T-cell (primary cell): Measurements from ENCODE around the gene IFNAR1. TPM values are rescaled to one million over a fixed set of nuclear protein-coding genes. Genes with fewer than 3 reads are reported as not detected.

Source experiments
- ATAC-seq, 4 experiments: fragments of 200-7000 bp in 3 of 4; fragments of 150-1000 bp in 1 of 4; cut with Tn5 transposase; replicated peaks in 1 of 4; 1 replicate in 3 of 4; 2 replicates in 1 of 4; pipeline ENCODE4 v1.10.0; 2021; ENCODE audit warnings: moderate library complexity in 3 of 4, mild to moderate bottlenecking in 2 of 4, moderate number of reproducible peaks in 1 of 4
- CTCF ChIA-PET, 2 donors: fragments of 300-600 bp; sonication (Branson Sonifier 250); formaldehyde crosslinking; loops; one replicate each; lab custom pipeline; 2022; ENCODE audit warnings: antibody characterized with exemption in 2 of 2; lab: Charles Lee
- POLR2A ChIA-PET, 2 donors: fragments of 300-600 bp; sonication (Branson Sonifier 250); formaldehyde crosslinking; loops; one replicate each; lab custom pipeline; 2022; ENCODE audit warnings: antibody characterized with exemption in 2 of 2; lab: Charles Lee
- DNase-seq, 35 experiments: peaks; one replicate each; pipeline versions ENCODE4 v3.0.0 to v3.0.0-alpha.2; 2013 to 2023
- H3K27ac ChIP-seq: one replicate; pipeline ENCODE4 v1.5.1; 2013; ENCODE audit warnings: low read length
- H3K27me3 ChIP-seq, 2 experiments: replicated peaks in 1 of 2; 1 replicate in 1 of 2; 2 replicates in 1 of 2; pipeline versions ENCODE4 v1.6.1 to v1.7.0; 2013; ENCODE audit warnings: low read length in 1 of 2, mixed read lengths in 1 of 2; ENCODE audit not compliant: control insufficient read depth in 2 of 2, insufficient read depth in 2 of 2; ENCODE audit errors: extremely low read depth in 1 of 2
- H3K36me3 ChIP-seq, 2 donors: 1 replicate in 1 of 2; 2 replicates in 1 of 2; pipeline versions ENCODE4 v1.6.1 to v1.7.0; 2013; ENCODE audit warnings: low read length in 1 of 2; ENCODE audit not compliant: control insufficient read depth in 2 of 2, insufficient read depth in 1 of 2; ENCODE audit errors: extremely low read depth in 1 of 2
- H3K4me1 ChIP-seq, 2 experiments: 1 replicate in 1 of 2; 2 replicates in 1 of 2; pipeline versions ENCODE4 v1.6.1 to v1.7.0; 2013; ENCODE audit warnings: low read length in 2 of 2, mixed read lengths in 1 of 2; ENCODE audit not compliant: insufficient read depth in 2 of 2, control insufficient read depth in 1 of 2; ENCODE audit errors: extremely low read depth in 1 of 2
- H3K4me3 ChIP-seq, 2 donors: 1 replicate in 1 of 2; 2 replicates in 1 of 2; pipeline versions ENCODE4 v1.5.1 to v1.7.0; 2013; ENCODE audit warnings: mild to moderate bottlenecking in 2 of 2, low read length in 1 of 2, moderate library complexity in 1 of 2; ENCODE audit not compliant: control insufficient read depth in 1 of 2; ENCODE audit errors: extremely low read depth in 1 of 2
- H3K9me3 ChIP-seq: 2 replicates; pipeline ENCODE4 v1.7.0; 2013
- H3K27ac Mint-ChIP-seq, 2 donors: one replicate each; pipeline ENCODE4 v1.8.0; 2020 to 2021; ENCODE audit warnings: mild to moderate bottlenecking in 2 of 2, mixed read lengths in 2 of 2
- H3K27me3 Mint-ChIP-seq, 2 donors: one replicate each; pipeline ENCODE4 v1.8.0; 2021 to 2022; ENCODE audit warnings: mixed read lengths in 2 of 2
- H3K36me3 Mint-ChIP-seq: one replicate; pipeline ENCODE4 v1.8.0; 2021; ENCODE audit warnings: mixed read lengths
- H3K4me1 Mint-ChIP-seq, 3 donors: one replicate each; pipeline ENCODE4 v1.8.0; 2020 to 2022; ENCODE audit warnings: mixed read lengths in 3 of 3, mild to moderate bottlenecking in 1 of 3
- H3K4me3 Mint-ChIP-seq, 3 donors: one replicate each; pipeline ENCODE4 v1.8.0; 2020 to 2022; ENCODE audit warnings: mild to moderate bottlenecking in 3 of 3, mixed read lengths in 3 of 3, moderate library complexity in 3 of 3
- H3K9me3 Mint-ChIP-seq, 3 donors: one replicate each; pipeline ENCODE4 v1.8.0; 2020 to 2022; ENCODE audit warnings: mixed read lengths in 3 of 3
- WGBS: methylation state at CpG from one replicate; pipeline ENCODE4 v1.1.5; 2013; ENCODE audit warnings: missing lambda C conversion rate; ENCODE audit not compliant: insufficient coverage; 5-methylcytosine and 5-hydroxymethylcytosine counted together
- total RNA-seq, 35 experiments: library from RNA in 6 of 35; stranded (reverse) in 6 of 35; fragments of 120-200 nt in 1 of 35; gene quantifications; one replicate each; pipeline versions ENCODE4 v1.2.1 to v1.2.4 and lab custom pipeline; 2013 to 2026

The IFNAR1 gene
- total RNA-seq, 5 donors from 2014 or later (not counting 1 experiment from before 2014, with no cell fraction given): 22.1 to 51.1 (median 45.6) TPM

GRCh38 chr21:33301632-33302002 is 23.2 kb upstream of the IFNAR1 start:
- POLR2A ChIA-PET: no interaction called here
- no peak for ATAC-seq
- CTCF ChIA-PET: interaction anchor here in 1 of 2 donors (0.6 kb wide), 1 partner anchor 144 kb away, joined by 3 read pairs; no protein-coding TSS in a partner anchor
- Histone ChIP-seq H3K9me3 (no peaks in the 10 kb centered on the region), H3K27me3 (no peaks in the 10 kb centered on the region), H3K36me3 (no peaks in the 10 kb centered on the region), H3K27ac (no peak overlapping the region), H3K4me3 (no peak overlapping the region), H3K4me1 (peaks cover 28 to 35% of the 10 kb centered on the region in 2 experiments)
- Mint-ChIP-seq H3K27ac (peak overlapping the region; percentile 73 to 92), H3K9me3 (no peaks in the 10 kb centered on the region), H3K4me1 (peaks cover 47 to 65% (median 58%) of the 10 kb centered on the region in 3 donors), H3K27me3 (no peaks in the 10 kb centered on the region), H3K4me3 (peak overlapping the region in 2 of 3 donors; percentile 41 to 70), H3K36me3 (peaks cover 3% of the 10 kb centered on the region)
- WGBS: 100% methylated on average over 1 of the region's 2 CpGs
- DNase-seq: no peak

DNA sequence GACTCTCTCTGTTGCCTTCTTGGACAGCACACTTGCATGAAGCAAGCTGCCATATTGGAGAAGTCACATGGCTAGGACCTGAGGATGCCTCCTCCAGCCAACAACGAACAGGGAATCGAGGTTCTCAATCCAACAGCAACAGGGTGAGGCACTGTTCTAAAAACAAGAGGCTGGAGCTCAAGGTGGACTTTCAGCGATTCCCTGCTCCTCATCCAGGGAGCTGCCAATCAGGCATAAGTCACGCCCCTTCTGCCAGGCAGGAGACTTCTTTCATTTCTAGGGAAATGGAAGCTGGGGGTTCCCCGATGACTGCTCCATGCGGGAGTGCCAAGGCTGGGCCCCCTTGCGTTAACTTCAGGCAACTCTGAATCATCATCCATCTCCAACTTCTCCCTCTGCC is 22.7 kb upstream of the IFNAR1 start:
- Mint-ChIP-seq H3K9me3 (no peaks in the 10 kb centered on the region), H3K36me3 (peaks cover 2% of the 10 kb centered on the region), H3K27ac (peak overlapping the region in 1 of 2 donors; percentile 92), H3K4me1 (peaks cover 47 to 69% (median 58%) of the 10 kb centered on the region in 3 donors), H3K4me3 (no peak overlapping the region), H3K27me3 (no peaks in the 10 kb centered on the region)
- H3K9me3 ChIP-seq: no peaks in the 10 kb centered on the region
- 100% methylated on average over 7 of the region's 7 CpGs for WGBS
- H3K4me1 ChIP-seq: peaks cover 28 to 35% of the 10 kb centered on the region in 2 experiments
- ChIA-PET POLR2A (no interaction called here), CTCF (interaction anchor here in 1 of 2 donors (0.6 kb wide), 1 partner anchor 143 kb away, joined by 3 read pairs; no protein-coding TSS in a partner anchor)
- no peak overlapping the region for H3K4me3 ChIP-seq
- no peak for DNase-seq
- H3K36me3 ChIP-seq: no peaks in the 10 kb centered on the region
- no peak overlapping the region for H3K27ac ChIP-seq
- H3K27me3 ChIP-seq: no peaks in the 10 kb centered on the region
- no peak for ATAC-seq

DNA sequence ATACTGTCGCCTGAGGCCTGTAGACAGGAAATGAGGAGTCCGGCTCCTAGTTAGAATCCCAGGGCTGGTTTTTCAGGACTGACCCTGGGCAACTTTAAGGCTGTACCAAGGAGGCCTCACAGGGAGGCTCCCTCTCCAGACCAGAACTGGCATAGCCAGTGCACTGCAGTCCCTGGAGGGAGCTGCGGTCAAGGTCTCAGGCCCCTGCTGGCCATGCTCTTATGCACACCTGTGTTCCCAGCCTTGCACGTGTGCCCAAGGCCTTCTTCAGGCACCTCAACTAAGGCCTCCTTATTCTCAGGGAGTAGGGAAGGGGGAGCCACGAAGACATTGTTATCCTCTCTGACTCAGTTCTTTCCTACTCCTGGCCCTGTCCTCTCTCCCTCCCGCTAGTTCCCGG is 22.0 kb upstream of the IFNAR1 start:
- no peaks in the 10 kb centered on the region for H3K27me3 Mint-ChIP-seq
- no peaks in the 10 kb centered on the region for H3K9me3 Mint-ChIP-seq
- ChIA-PET CTCF (interaction anchor here in 1 of 2 donors (0.7 kb wide), 1 partner anchor 53 kb away, joined by 6 read pairs; no protein-coding TSS in a partner anchor), POLR2A (no interaction called here)
- Histone ChIP-seq H3K36me3 (no peaks in the 10 kb centered on the region), H3K4me3 (no peak overlapping the region), H3K27me3 (no peaks in the 10 kb centered on the region), H3K9me3 (no peaks in the 10 kb centered on the region), H3K4me1 (peaks cover 28 to 35% of the 10 kb centered on the region in 2 experiments), H3K27ac (no peak overlapping the region)
- 96% methylated on average over 3 of the region's 7 CpGs for WGBS
- peaks cover 45 to 75% (median 58%) of the 10 kb centered on the region in 3 donors for H3K4me1 Mint-ChIP-seq
- H3K36me3 Mint-ChIP-seq: no peaks in the 10 kb centered on the region
- DNase-seq: no peak
- peak overlapping the region in 1 of 2 donors; percentile 34 for H3K27ac Mint-ChIP-seq
- H3K4me3 Mint-ChIP-seq: no peak overlapping the region
- no peak for ATAC-seq

DNA sequence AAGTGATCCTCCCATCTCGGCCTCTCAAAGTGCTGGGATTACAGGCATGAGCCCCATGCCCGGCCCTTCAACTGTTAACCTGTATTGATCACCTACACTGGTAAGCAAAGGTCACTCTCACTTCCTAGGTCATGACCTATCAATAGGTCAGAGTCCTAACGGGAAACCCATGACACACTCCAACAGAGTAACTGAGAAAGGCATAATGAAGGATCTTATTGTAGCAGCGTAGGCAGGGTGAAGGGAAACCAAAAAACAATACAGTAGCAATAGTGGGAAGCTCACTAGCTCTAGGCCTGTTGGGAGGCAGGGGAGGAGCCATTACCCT is 19.5 kb upstream of the IFNAR1 start:
- H3K4me3 Mint-ChIP-seq: no peak overlapping the region
- no peaks in the 10 kb centered on the region for H3K9me3 ChIP-seq
- no peak overlapping the region for H3K27ac ChIP-seq
- H3K4me1 Mint-ChIP-seq: peaks cover 38 to 65% (median 49%) of the 10 kb centered on the region in 3 donors
- H3K4me1 ChIP-seq: peaks cover 23 to 24% of the 10 kb centered on the region in 2 experiments
- H3K9me3 Mint-ChIP-seq: peaks cover 0 to 3% (median 0%) of the 10 kb centered on the region in 3 donors
- ATAC-seq (no peak), DNase-seq (no peak)
- no peaks in the 10 kb centered on the region for H3K27me3 Mint-ChIP-seq
- POLR2A ChIA-PET: no interaction called here
- no CpG with 5 or more reads among the region's 4 CpGs for WGBS
- H3K36me3 Mint-ChIP-seq: no peaks in the 10 kb centered on the region
- no peaks in the 10 kb centered on the region for H3K36me3 ChIP-seq
- no peak overlapping the region for H3K4me3 ChIP-seq
- CTCF ChIA-PET: no interaction called here
- no peak overlapping the region for H3K27ac Mint-ChIP-seq
- no peaks in the 10 kb centered on the region for H3K27me3 ChIP-seq

DNA sequence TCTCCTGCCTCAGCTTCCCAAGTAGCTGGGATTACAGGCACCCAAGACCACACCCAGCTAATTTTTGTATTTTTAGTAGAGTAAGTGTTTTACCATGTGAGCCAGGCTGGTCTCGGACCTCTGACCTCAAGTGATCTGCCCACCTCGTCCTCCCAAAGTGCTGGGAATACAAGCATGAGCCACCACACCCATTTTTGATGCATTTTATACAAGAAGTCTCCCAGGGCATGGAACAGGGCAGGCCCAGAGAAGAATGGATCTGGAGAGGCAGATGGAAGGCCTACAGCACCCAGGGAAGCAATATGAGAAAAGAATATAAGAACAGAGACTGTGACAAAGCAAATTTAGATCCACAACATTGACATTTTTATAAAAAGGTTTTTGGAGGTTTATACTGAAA is 18.8 kb upstream of the IFNAR1 start:
- Mint-ChIP-seq H3K9me3 (peaks cover 0 to 3% (median 0%) of the 10 kb centered on the region in 3 donors), H3K36me3 (no peaks in the 10 kb centered on the region), H3K27ac (no peak overlapping the region), H3K4me1 (peaks cover 31 to 59% (median 43%) of the 10 kb centered on the region in 3 donors), H3K27me3 (no peaks in the 10 kb centered on the region), H3K4me3 (no peak overlapping the region)
- POLR2A ChIA-PET: no interaction called here
- Histone ChIP-seq H3K36me3 (no peaks in the 10 kb centered on the region), H3K27ac (no peak overlapping the region), H3K9me3 (no peaks in the 10 kb centered on the region), H3K27me3 (no peaks in the 10 kb centered on the region), H3K4me1 (peaks cover 17% of the 10 kb centered on the region in 2 experiments), H3K4me3 (no peak overlapping the region)
- no CpG with 5 or more reads among the region's 2 CpGs for WGBS
- ATAC-seq (no peak), DNase-seq (no peak)
- CTCF ChIA-PET: no interaction called here

GRCh38 chr21:33308586-33309490 is 15.9 kb upstream of the IFNAR1 start:
- no peaks in the 10 kb centered on the region for H3K9me3 ChIP-seq
- H3K36me3 ChIP-seq: no peaks in the 10 kb centered on the region
- Mint-ChIP-seq H3K36me3 (no peaks in the 10 kb centered on the region), H3K27ac (peak overlapping the region; percentile 15 to 23), H3K4me3 (no peak overlapping the region), H3K9me3 (peaks cover 0 to 7% (median 0%) of the 10 kb centered on the region in 3 donors), H3K4me1 (peaks cover 21 to 37% (median 24%) of the 10 kb centered on the region in 3 donors), H3K27me3 (no peaks in the 10 kb centered on the region)
- peak in 3 of 4 experiments; percentile 60 to 66 (median 66) for ATAC-seq
- H3K4me3 ChIP-seq: no peak overlapping the region
- DNase-seq: peak in 24 of 35 experiments; percentile 14 to 51 (median 30)
- POLR2A ChIA-PET: interaction anchor here (0.6 to 0.8 kb wide), 2 partner anchors 16 to 89 kb away, joined by 3 to 4 read pairs; partner anchors contain the start of gene IFNAR1 (in 1 of the 2)
- CTCF ChIA-PET: interaction anchor here (0.8 to 1.8 kb wide), 3 partner anchors 12 to 109 kb away, joined by 3 to 4 read pairs (median 4); no protein-coding TSS in a partner anchor
- H3K27me3 ChIP-seq: no peaks in the 10 kb centered on the region
- WGBS: no CpG with 5 or more reads among the region's 6 CpGs
- H3K4me1 ChIP-seq: peaks cover 7% of the 10 kb centered on the region in 2 experiments
- H3K27ac ChIP-seq: no peak overlapping the region
